ENCODE data around the gene SHKBP1. TPM values are rescaled to one million over a fixed set of nuclear protein-coding genes. Genes with fewer than 3 reads are reported as not detected.

SHKBP1 gene
- total RNA-seq, 1 experiment from 2014 or later, result 92.9 TPM

DNA sequence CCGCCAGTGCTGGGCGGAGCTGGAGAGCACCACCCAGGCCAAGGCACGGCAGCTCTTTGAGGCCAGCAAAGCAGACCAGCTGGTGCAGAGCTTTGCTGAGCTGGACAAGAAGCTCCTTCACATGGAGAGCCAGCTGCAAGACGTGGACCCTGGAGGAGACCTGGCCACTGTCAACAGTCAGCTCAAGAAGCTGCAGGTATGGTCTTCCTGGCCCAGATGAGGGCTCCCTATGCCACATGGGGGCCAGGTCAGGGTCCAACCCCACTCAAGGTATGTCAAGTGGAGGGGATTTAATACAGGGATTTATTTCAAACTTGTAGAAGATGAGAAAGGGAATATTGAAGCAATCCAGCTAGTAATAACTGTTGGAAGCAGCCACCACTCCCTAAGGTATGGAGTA, 42.5 kb upstream of the SHKBP1 start:
- Histone ChIP-seq H3K27ac (ENCODE audit: insufficient read length, low read depth, low read length) (no peak overlapping the region), H2BK12ac (ENCODE audit: insufficient read length, low read depth, low read length) (no peak overlapping the region), H3K23ac (ENCODE audit: insufficient read length, low read depth, low read length) (no peak overlapping the region), H4K20me1 (ENCODE audit: control insufficient read depth, insufficient read depth, insufficient read length) (no peaks in the 10 kb centered on the region), H3K14ac (ENCODE audit: insufficient read depth, low read length) (no peak overlapping the region), H3K9me3 (ENCODE audit: control insufficient read depth, low read depth, low read length) (no peaks in the 10 kb centered on the region), H3K23me2 (ENCODE audit: insufficient read length, low read depth, low read length, poor library complexity, severe bottlenecking) (no peaks in the 10 kb centered on the region), H3K56ac (ENCODE audit: insufficient read length, low read depth, low read length) (no peak overlapping the region), H4K91ac (ENCODE audit: insufficient read length, low read depth, low read length) (no peak overlapping the region), H3K79me2 (ENCODE audit: insufficient read depth, low read length) (no peaks in the 10 kb centered on the region), H4K5ac (ENCODE audit: insufficient read length, low read depth, low read length) (no peak overlapping the region), H2AFZ (ENCODE audit: low read length) (no peak overlapping the region), H2BK15ac (ENCODE audit: low read depth, low read length) (no peak overlapping the region), H2BK20ac (ENCODE audit: low read depth, low read length, poor library complexity, severe bottlenecking) (no peak overlapping the region), H3T11ph (ENCODE audit: low read length) (no peak overlapping the region), H3K4me1 (ENCODE audit: insufficient read depth, low read length) (no peaks in the 10 kb centered on the region), H2BK5ac (ENCODE audit: insufficient read length, low read length) (no peak overlapping the region), H2AK5ac (ENCODE audit: insufficient read length, low read length) (no peak overlapping the region), H3K9ac (ENCODE audit: extremely low read depth, insufficient read length, low read length) (no peak overlapping the region), H3K18ac (ENCODE audit: insufficient read length, low read depth, low read length) (no peak overlapping the region), H3K79me1 (ENCODE audit: insufficient read depth, low read depth, low read length, poor library complexity, severe bottlenecking) (no peaks in the 10 kb centered on the region), H2BK120ac (ENCODE audit: low read depth, low read length, poor library complexity, severe bottlenecking) (no peak overlapping the region), H3K4me2 (ENCODE audit: insufficient read depth, insufficient read length, low read length) (no peak overlapping the region), H3K4ac (ENCODE audit: low read depth, low read length) (no peak overlapping the region), H4K8ac (replicated peaks; ENCODE audit: insufficient read length, low read depth, low read length) (no peak overlapping the region), H3K27me3 (ENCODE audit: insufficient read depth, low read length) (no peaks in the 10 kb centered on the region)
- Mint-ChIP-seq H3K4me1 (peaks cover 10 to 18% of the 10 kb centered on the region in 2 experiments), H3K27ac (no peak overlapping the region), H3K4me3 (no peak overlapping the region), H3K36me3 (ENCODE audit: insufficient read depth in 1 of 3, low read depth in 3 of 3) (no peaks in the 10 kb centered on the region), H3K27me3 (ENCODE audit: low read depth) (peaks cover 36% of the 10 kb centered on the region), H3K9me3 (peaks cover 2 to 4% of the 10 kb centered on the region in 2 experiments; a peak in 4 of 5 replicates)
- TF ChIP-seq, protein P1, sequence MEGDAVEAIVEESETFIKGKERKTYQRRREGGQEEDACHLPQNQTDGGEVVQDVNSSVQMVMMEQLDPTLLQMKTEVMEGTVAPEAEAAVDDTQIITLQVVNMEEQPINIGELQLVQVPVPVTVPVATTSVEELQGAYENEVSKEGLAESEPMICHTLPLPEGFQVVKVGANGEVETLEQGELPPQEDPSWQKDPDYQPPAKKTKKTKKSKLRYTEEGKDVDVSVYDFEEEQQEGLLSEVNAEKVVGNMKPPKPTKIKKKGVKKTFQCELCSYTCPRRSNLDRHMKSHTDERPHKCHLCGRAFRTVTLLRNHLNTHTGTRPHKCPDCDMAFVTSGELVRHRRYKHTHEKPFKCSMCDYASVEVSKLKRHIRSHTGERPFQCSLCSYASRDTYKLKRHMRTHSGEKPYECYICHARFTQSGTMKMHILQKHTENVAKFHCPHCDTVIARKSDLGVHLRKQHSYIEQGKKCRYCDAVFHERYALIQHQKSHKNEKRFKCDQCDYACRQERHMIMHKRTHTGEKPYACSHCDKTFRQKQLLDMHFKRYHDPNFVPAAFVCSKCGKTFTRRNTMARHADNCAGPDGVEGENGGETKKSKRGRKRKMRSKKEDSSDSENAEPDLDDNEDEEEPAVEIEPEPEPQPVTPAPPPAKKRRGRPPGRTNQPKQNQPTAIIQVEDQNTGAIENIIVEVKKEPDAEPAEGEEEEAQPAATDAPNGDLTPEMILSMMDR (conservative IDR thresholded peaks at IDR 0.05), result no peak
- no peak for DNase-seq
- no CpG with 5 or more reads among the region's 4 CpGs for WGBS (ENCODE audit: extremely low coverage, insufficient read length, low lambda C conversion rate)
